ENCODE results near the gene DEFB114.
"Not testable (repeated sequence)": the region's sequence is repeated elsewhere in the genome, so short reads cannot be mapped to it uniquely, and the experiment has no call there.

The DEFB114 gene

DNA sequence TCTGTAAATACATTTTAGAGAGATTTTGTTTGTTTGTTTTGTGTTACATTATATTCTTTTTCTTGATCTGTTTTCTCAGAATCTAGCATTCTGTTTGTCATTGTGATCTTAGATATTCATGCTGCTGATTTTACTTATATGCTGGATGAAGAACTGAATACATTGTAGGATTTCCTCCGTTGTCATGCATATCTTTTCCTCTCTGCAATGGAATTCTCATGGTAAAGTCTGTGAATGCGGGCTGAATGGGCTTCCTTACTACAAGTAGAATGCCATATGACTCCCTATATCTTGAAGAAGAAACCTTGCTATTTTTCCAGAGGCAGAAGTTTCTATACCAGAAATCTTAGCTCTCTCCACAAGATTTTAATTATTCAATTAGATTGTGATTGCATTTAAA is 2.4 kb upstream of the DEFB114 start:
- TF ChIP-seq JUND (IDR thresholded peaks at IDR 0.05; ENCODE audit: low read depth), result no peak
- DNase-seq (ENCODE audit: low read depth in 1 of 2, low spot score in 1 of 2), result no peak
- in situ Hi-C loops (cut with HindIII; ENCODE audit: low pct_unique_long_range_greater_than_20kb, low sequenced_read_pairs), result no loop called here

DNA sequence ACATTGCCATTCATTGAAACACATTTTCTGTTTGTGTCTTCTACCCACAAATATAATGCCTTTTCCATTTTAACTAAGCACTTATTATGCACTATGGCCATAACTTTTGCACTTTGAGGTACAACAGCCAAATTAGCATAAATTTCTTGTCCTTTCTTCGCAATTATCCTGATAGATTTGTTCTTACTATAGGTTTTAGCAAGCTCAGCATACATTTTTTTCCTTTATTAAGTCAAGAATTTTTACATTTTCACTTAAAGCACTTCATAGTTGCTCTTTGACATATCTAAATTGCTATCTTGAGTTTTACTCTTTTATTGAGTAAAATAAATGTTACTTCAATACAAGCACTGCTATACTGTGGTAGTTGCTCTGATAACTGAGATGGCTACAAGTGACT is 5.8 kb downstream of the DEFB114 start:
- TF ChIP-seq JUND (IDR thresholded peaks at IDR 0.05; ENCODE audit: low read depth), result no peak
- in situ Hi-C loops (cut with HindIII; ENCODE audit: low pct_unique_long_range_greater_than_20kb, low sequenced_read_pairs), result no loop called here

DNA sequence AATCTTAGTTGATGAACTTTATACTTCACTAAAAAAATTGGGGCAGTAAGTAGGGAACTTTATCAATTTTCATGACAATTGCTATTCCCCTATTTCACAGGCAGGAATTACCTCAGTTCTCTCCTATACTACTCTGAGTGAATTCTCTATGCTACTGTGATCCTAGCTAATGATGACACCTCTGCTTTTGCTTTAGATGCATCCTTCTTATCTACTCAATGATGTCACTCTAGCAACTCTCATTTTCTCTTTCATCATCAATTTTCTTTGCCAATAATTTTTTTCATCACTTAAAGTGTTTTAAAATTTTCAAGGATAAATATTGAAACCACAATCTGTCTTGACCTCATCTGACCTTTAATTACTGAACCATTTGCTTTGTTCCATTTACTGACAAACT is 8.1 kb downstream of the DEFB114 start:
- DNase-seq (ENCODE audit: low read depth in 1 of 2, low spot score in 1 of 2), result no peak
- in situ Hi-C loops (cut with HindIII; ENCODE audit: low pct_unique_long_range_greater_than_20kb, low sequenced_read_pairs), result no loop called here
- TF ChIP-seq JUND (IDR thresholded peaks at IDR 0.05; ENCODE audit: low read depth), result no peak

More for the DNA sequence above, 5.8 kb downstream of the DEFB114 start:
- no peak for DNase-seq (ENCODE audit: low read depth in 1 of 2, low spot score in 1 of 2)

DNA sequence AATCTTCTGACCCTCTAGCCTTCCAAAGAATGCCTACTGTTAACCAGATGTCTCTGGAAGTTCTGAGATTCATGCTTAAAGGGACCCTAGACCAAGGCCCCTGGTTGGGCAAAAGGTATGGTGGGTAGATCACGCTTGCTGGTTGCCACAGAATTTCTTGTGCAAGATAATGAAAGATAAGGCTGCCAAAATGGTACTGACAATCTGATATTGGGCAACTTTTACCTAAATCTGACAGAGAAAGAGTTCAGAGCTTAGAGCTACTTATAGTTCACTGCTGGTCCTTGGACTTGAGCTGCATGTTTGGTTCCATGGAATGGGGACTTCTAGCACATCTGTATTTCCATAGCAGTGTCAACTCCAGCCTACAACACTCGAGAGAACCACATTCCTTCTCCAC is 12.0 kb downstream of the DEFB114 start:
- no peak for DNase-seq (ENCODE audit: low read depth in 1 of 2, low spot score in 1 of 2)
- no peak for TF ChIP-seq JUND (IDR thresholded peaks at IDR 0.05; ENCODE audit: low read depth)
- in situ Hi-C loops (cut with HindIII; ENCODE audit: low pct_unique_long_range_greater_than_20kb, low sequenced_read_pairs), result no loop called here

DNA sequence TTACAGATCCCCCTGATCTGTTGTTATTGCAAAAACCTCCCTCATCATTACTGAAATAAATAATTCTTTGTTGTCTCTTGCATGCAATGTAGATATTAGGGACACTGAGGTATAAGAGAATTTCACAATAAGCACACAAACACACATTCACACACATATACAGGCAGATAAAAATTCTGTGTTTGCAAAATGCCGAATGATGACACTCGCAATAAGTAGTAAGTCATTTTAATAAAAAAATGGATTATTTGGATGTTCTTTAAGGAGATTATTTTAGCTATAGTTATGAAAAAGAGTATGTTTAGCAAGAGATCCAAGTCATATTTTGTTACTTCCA is 13.6 kb downstream of the DEFB114 start:
- DNase-seq (ENCODE audit: low read depth in 1 of 2, low spot score in 1 of 2), result no peak
- in situ Hi-C loops (cut with HindIII; ENCODE audit: low pct_unique_long_range_greater_than_20kb, low sequenced_read_pairs), result no loop called here
- TF ChIP-seq JUND (IDR thresholded peaks at IDR 0.05; ENCODE audit: low read depth), result no peak

DNA sequence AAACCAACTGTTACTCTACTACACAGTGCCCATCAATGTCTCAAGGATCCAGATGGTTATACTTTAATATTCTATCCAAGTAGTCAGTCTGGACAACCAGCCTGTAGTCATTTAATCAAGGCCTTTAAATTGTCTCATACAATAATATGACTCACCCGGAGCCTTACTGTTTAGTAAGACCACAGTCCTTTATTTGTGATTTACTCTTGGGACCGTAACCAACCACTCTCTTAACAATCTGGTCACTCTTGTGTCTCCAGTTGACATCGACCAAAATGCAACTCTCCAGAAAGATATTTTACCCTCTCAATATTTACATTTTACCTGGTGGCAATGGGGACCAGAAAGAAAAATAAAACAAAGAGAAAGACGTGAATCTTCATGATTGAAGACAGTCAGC is 14.9 kb downstream of the DEFB114 start:
- in situ Hi-C loops (cut with HindIII; ENCODE audit: low pct_unique_long_range_greater_than_20kb, low sequenced_read_pairs), result no loop called here
- no peak for DNase-seq (ENCODE audit: low read depth in 1 of 2, low spot score in 1 of 2)

DNA sequence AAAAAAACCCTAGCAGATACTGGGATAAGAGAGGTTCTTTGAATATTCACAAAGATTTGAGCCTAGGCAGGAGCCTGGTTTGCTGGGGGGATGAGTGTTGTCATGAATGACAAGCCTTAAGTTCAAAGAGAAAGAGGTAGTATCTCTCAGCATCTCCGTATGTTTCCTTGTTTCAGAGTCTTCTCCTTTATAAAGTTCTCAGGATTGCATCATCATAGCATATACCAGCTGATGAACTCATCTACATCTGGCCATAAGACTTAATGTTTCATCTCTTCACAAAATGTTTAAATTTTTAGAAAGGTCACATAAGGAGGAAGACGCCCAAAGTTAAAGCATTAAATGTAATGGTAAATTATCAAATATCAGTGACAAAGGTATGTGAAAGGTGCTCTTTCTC is 17.1 kb downstream of the DEFB114 start:
- in situ Hi-C loops (cut with HindIII; ENCODE audit: low pct_unique_long_range_greater_than_20kb, low sequenced_read_pairs), result no loop called here
- DNase-seq (ENCODE audit: low read depth in 1 of 2, low spot score in 1 of 2), result no peak
- no peak for TF ChIP-seq JUND (IDR thresholded peaks at IDR 0.05; ENCODE audit: low read depth)

More for the DNA sequence above, 14.9 kb downstream of the DEFB114 start:
- TF ChIP-seq JUND (IDR thresholded peaks at IDR 0.05; ENCODE audit: low read depth), result no peak

DNA sequence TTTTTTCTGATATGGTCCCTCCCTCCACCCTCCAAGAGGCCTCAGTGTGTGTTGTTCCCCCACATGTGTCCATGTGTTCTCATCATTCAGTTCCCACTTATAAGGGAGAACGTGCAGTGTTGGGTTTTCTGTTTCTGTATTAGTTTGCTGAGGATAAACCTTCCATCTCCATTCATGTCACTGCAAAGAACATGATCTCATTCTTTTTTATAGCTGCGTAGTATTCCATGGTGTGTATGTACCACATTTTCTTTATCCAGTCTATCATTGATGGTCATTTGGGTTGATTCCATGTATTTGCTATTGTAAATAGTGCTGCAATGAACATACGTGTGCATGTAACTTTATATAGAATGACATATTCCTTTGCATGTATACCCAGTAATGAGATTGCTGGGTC is 19.9 kb downstream of the DEFB114 start:
- DNase-seq (ENCODE audit: low read depth in 1 of 2, low spot score in 1 of 2); in situ Hi-C loops (cut with HindIII; ENCODE audit: low pct_unique_long_range_greater_than_20kb, low sequenced_read_pairs): not testable (repeated sequence)

DNA sequence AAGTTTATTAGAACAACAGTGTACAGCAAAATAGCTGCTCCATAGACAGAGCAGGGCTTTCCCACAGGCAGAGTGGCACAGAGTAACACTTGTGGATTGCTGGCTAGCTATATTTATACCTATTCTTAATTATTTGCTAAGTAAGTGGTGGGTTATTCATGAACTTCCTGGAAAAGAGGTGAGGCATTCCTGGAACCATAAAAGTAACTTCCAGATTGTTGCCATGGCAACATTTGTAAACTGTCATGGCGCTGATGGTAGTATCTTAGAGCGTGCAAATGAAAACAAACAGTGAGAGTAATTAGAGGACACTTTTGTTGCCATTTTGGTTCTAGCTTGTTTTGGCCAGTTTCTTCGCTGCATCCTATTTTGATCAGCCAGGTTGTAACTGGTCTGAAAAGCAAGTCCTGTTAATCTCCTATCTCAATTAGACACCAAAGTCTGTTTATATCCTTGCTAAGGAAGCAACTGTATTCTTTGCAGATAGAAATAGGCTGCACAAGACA is 23.9 kb downstream of the DEFB114 start:
- no peak for TF ChIP-seq JUND (IDR thresholded peaks at IDR 0.05; ENCODE audit: low read depth)
- DNase-seq (ENCODE audit: low read depth in 1 of 2, low spot score in 1 of 2), result no peak
- in situ Hi-C loops (cut with HindIII; ENCODE audit: low pct_unique_long_range_greater_than_20kb, low sequenced_read_pairs), result no loop called here

DNA sequence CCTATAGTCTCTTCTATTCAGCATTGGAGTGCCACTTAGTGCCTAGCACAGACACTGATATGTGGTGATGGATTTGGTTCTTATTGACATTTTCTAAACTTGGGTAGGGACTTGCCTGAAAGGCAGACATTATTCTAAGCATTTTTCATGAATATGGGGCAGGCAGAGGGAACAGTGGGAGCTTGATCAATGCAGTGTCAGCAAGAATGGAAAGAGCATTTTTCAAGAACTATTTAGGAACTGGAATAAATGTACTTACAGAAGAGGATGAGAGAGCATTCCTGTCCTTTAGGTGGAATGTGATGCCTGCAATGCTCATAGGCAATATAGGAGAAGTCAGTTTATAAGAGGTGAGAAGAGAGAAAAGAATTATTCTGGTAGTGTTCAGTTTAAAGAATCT is 26.2 kb downstream of the DEFB114 start:
- in situ Hi-C loops (cut with HindIII; ENCODE audit: low pct_unique_long_range_greater_than_20kb, low sequenced_read_pairs), result no loop called here
- no peak for TF ChIP-seq JUND (IDR thresholded peaks at IDR 0.05; ENCODE audit: low read depth)
- DNase-seq (ENCODE audit: low read depth in 1 of 2, low spot score in 1 of 2), result no peak

DNA sequence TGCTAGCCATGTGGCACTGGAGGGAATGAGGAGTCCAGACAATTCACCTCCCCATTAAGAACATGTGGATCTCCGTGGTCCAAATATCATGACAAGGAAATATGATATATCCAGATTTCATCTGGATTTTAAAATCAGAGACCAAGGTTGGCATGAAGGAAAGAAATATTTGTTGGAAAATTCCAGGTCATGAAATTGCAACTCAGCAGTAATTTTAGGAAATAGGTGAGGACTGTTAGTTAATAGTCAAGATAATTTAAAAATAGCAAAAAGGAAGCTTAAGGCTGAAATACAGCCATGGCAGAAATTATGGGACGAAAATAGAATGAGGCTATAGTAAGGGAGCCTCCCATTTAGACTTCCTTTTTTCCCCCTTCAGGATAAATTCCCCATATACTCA is 26.9 kb downstream of the DEFB114 start:
- in situ Hi-C loops (cut with HindIII; ENCODE audit: low pct_unique_long_range_greater_than_20kb, low sequenced_read_pairs), result no loop called here

DNA sequence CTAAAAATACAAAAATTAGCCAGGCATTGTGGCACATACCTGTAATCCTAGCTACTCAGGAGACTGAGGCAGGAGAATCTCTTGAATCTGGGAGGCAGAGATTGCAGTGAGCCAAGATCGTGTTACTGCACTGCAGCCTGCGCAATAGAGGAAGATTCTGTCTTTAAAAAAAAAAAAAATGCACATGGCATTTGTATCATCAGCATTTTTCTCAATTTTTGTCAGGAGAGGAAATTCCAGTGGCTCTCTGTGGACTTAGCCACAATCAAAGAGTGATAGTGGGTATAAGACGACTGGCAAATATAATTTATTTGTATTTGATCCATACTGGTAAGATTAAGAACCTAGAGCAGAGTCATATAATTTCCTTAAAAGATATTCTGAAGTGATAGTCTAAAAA is 28.6 kb downstream of the DEFB114 start:
- DNase-seq (ENCODE audit: low read depth in 1 of 2, low spot score in 1 of 2), result no peak
- TF ChIP-seq JUND (IDR thresholded peaks at IDR 0.05; ENCODE audit: low read depth), result no peak
- in situ Hi-C loops (cut with HindIII; ENCODE audit: low pct_unique_long_range_greater_than_20kb, low sequenced_read_pairs), result no loop called here

More for the DNA sequence above, 26.9 kb downstream of the DEFB114 start:
- no peak for TF ChIP-seq JUND (IDR thresholded peaks at IDR 0.05; ENCODE audit: low read depth)
- DNase-seq (ENCODE audit: low read depth in 1 of 2, low spot score in 1 of 2), result no peak

DNA sequence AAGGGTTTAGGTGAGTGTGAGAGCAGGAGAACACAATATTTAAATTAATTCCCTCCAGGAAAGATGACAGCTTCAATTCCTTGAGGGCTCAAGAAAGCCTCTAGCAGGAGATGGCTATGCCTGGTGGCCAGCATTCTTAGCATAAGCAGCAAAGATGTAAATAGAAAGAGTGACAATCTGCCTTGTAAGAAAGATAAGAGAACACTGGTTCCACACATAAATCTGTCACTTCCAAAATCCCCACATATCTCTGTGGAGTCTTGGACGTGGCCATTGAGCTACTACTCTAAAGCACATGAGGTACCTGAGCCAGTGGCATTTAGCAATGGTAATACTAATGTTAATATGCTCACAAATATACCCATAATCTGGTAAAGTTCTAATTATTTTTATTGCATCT is 29.2 kb downstream of the DEFB114 start:
- TF ChIP-seq JUND (IDR thresholded peaks at IDR 0.05; ENCODE audit: low read depth), result no peak
- in situ Hi-C loops (cut with HindIII; ENCODE audit: low pct_unique_long_range_greater_than_20kb, low sequenced_read_pairs), result no loop called here
- DNase-seq (ENCODE audit: low read depth in 1 of 2, low spot score in 1 of 2), result no peak

DNA sequence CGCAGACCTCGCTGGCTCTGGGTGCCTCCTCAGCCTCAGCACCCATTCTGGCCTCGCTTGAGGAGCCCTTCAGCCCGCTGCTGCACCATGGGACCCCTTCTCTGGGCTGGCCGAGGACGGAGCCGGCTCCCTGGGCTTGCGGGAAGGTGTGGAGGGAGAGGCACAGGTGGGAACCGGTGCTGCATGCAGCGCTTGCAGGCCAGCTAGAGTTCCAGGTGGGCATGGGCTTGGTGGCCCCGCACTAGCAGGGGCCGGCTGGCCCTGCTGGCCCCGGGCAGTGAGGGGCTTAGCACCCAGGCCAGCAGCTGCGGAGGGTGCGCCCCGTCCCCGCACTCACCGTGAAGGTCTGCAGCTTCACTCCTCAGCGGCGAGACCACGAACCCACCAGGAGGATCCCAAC is 30.4 kb downstream of the DEFB114 start:
- no peak for DNase-seq (ENCODE audit: low read depth in 1 of 2, low spot score in 1 of 2)
- TF ChIP-seq JUND (IDR thresholded peaks at IDR 0.05; ENCODE audit: low read depth), result no peak
- in situ Hi-C loops (cut with HindIII; ENCODE audit: low pct_unique_long_range_greater_than_20kb, low sequenced_read_pairs), result no loop called here
